ENCODE data around the gene RAMP2.

RAMP2 gene

GRCh38 chr17:42743595-42744282 lies 17.3 kb upstream of the RAMP2 start:
- no peak for DNase-seq (ENCODE audit: low spot score)
- no peak for TF ChIP-seq CTCF (IDR thresholded peaks at IDR 0.05; ENCODE audit: borderline replicate concordance, control extremely low read depth, extremely low read depth, insufficient read depth, missing control alignments)
- in situ Hi-C loops (cut with MboI; ENCODE audit: low sequenced_read_pairs, unreplicated experiment): no loop called here

GRCh38 chr17:42744283-42744805 lies 16.7 kb upstream of the RAMP2 start:
- TF ChIP-seq CTCF (IDR thresholded peaks at IDR 0.05; ENCODE audit: borderline replicate concordance, control extremely low read depth, extremely low read depth, insufficient read depth, missing control alignments): peak; percentile 10
- peak; percentile 80 for DNase-seq (ENCODE audit: low spot score)
- in situ Hi-C loops (cut with MboI; ENCODE audit: low sequenced_read_pairs, unreplicated experiment): no loop called here

GRCh38 chr17:42744806-42745617 lies 16.0 kb upstream of the RAMP2 start, which contains the start of gene EZH1:
Gene EZH1, minus strand, starts transcription at chr17:42745040. Its CDS starts 16,099 bp downstream, at chr17:42728941.
- in situ Hi-C loops (cut with MboI; ENCODE audit: low sequenced_read_pairs, unreplicated experiment): no loop called here
- no peak for TF ChIP-seq CTCF (IDR thresholded peaks at IDR 0.05; ENCODE audit: borderline replicate concordance, control extremely low read depth, extremely low read depth, insufficient read depth, missing control alignments)
- DNase-seq (ENCODE audit: low spot score): peak; percentile 100

GRCh38 chr17:42748202-42748907 lies 12.7 kb upstream of the RAMP2 start:
- DNase-seq (ENCODE audit: low spot score): no peak
- in situ Hi-C loops (cut with MboI; ENCODE audit: low sequenced_read_pairs, unreplicated experiment): no loop called here

GRCh38 chr17:42748908-42749798 lies 11.9 kb upstream of the RAMP2 start:
- TF ChIP-seq CTCF (IDR thresholded peaks at IDR 0.05; ENCODE audit: borderline replicate concordance, control extremely low read depth, extremely low read depth, insufficient read depth, missing control alignments): no peak
- DNase-seq (ENCODE audit: low spot score): no peak
- in situ Hi-C loops (cut with MboI; ENCODE audit: low sequenced_read_pairs, unreplicated experiment): no loop called here

More at GRCh38 chr17:42748202-42748907, 12.7 kb upstream of the RAMP2 start:
- TF ChIP-seq CTCF (IDR thresholded peaks at IDR 0.05; ENCODE audit: borderline replicate concordance, control extremely low read depth, extremely low read depth, insufficient read depth, missing control alignments): no peak

All from GM13976 (cell line).